T-helper 2 cell treated with Interferon-gamma antibody and Interleukin-4, amounts not matched to agents 100 ng/mL and 5 ng/mL, for 36 hours (primary cell): ENCODE measurements around the gene PWP1. TPM values are rescaled to one million over a fixed set of nuclear protein-coding genes. Genes with fewer than 3 reads are reported as not detected.

Experiments used
- intact Hi-C: fragments of 100-400 bp; cut with micrococcal nuclease; formaldehyde crosslinking; loops from one replicate; pipeline ENCODE4 v1.15.1; 2023
- total RNA-seq: library from RNA; stranded (reverse); gene quantifications from 2 replicates; pipeline ENCODE4 v1.2.3, GENCODE V29; 2022

The PWP1 gene
- total RNA-seq, 1 donor from 2014 or later: 47.5 TPM

GRCh38 chr12:107734139-107734538, 48.5 kb downstream of the PWP1 start:
- intact Hi-C loops: no loop called here

DNA sequence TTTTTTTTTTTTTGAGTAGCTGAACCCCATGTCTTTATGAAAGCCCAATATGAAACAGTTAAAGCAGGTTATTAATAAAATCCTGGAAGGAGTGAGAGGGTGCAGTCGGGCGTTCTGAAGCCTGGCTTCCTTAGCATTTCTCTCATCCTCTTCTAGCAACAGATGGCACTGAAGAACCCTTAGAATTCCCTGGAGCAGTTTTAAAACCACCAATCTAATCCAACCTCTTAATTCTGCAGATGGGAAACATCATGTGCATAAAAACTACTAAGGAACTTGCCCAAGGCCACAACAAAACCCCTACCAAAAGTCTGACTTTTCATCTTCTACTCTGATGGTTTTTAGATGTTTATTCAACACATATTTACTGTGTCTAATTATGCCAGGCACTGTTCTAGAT, 50.2 kb downstream of the PWP1 start:
- intact Hi-C loops: no loop called here

GRCh38 chr12:107736914-107737313, 51.3 kb downstream of the PWP1 start:
- intact Hi-C loops: no loop called here

GRCh38 chr12:107748472-107748871, 62.9 kb downstream of the PWP1 start:
- intact Hi-C loops: no loop called here

DNA sequence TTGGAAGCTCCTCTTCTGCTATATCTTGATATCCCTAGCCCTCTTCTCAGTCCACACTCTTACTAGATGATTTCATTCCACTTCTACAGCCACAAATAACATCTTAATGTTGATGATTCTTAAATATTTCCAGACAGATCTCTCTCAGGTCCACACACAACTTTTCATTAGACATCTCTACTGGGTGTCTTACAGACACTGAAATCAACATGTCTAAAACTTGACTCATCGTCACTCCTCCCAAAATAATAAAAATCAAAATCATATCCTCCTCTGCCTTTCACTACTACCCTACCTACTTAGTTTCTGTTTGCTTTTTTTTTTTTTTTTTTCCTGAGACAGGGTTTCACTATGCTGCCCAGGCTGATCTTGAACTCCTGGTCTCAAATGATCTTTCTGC, 63.5 kb downstream of the PWP1 start:
- intact Hi-C loops: no loop called here

GRCh38 chr12:107759410-107759809, 73.8 kb downstream of the PWP1 start:
- intact Hi-C loops: no loop called here

- intact Hi-C loops: loop anchor here (2.0 to 5.0 kb wide), 8 partner anchors 84 to 1458 kb away; partner anchors contain the start of genes CRY1, SART3 and TCP11L2
Observed at GRCh38 chr12:107760207-107760808, 74.7 kb downstream of the PWP1 start.

- intact Hi-C loops: loop anchor here (1.0 to 5.0 kb wide), 9 partner anchors 76 to 1458 kb away; partner anchors contain the start of genes CRY1, PWP1, SART3 and TCP11L2
Observed at GRCh38 chr12:107760809-107761501, 75.4 kb downstream of the PWP1 start, which contains the start of gene PRDM4. Gene PRDM4, minus strand, starts transcription at chr12:107761137. Its CDS starts 622 bp downstream, at chr12:107760515.

GRCh38 chr12:107761502-107761904, 75.9 kb downstream of the PWP1 start:
- intact Hi-C loops: loop anchor here (1.0 to 5.0 kb wide), 9 partner anchors 76 to 1459 kb away; partner anchors contain the start of genes CRY1, PWP1, SART3 and TCP11L2

Other genes starting within 250 kb of the PWP1 start
- gene PRDM4, start 75.3 kb downstream of the PWP1 start, total RNA-seq: 23.3 and 29.2 TPM in 2 replicates
- gene ASCL4, start 88.9 kb downstream of the PWP1 start, total RNA-seq: not detected in 2 replicates